ENCODE results near the gene CLEC4G.

The CLEC4G gene

GRCh38 chr19:7739801-7740681, 8.1 kb upstream of the CLEC4G start:
- H3K36me3 ChIP-seq (ENCODE audit: control insufficient read depth, low read length) = no peaks in the 10 kb centered on the region
- H3K9me3 ChIP-seq (ENCODE audit: control insufficient read depth, insufficient read depth, low read length) = no peaks in the 10 kb centered on the region
- TF ChIP-seq, protein P1, sequence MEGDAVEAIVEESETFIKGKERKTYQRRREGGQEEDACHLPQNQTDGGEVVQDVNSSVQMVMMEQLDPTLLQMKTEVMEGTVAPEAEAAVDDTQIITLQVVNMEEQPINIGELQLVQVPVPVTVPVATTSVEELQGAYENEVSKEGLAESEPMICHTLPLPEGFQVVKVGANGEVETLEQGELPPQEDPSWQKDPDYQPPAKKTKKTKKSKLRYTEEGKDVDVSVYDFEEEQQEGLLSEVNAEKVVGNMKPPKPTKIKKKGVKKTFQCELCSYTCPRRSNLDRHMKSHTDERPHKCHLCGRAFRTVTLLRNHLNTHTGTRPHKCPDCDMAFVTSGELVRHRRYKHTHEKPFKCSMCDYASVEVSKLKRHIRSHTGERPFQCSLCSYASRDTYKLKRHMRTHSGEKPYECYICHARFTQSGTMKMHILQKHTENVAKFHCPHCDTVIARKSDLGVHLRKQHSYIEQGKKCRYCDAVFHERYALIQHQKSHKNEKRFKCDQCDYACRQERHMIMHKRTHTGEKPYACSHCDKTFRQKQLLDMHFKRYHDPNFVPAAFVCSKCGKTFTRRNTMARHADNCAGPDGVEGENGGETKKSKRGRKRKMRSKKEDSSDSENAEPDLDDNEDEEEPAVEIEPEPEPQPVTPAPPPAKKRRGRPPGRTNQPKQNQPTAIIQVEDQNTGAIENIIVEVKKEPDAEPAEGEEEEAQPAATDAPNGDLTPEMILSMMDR (IDR thresholded peaks at IDR 0.05; ENCODE audit: low read depth, low read length, poor library complexity, severe bottlenecking) = no peak
- TF ChIP-seq EZH2phosphoT487 (IDR thresholded peaks at IDR 0.05; ENCODE audit: borderline replicate concordance, low read length) = no peak
- H3F3A ChIP-seq (ENCODE audit: control insufficient read depth, insufficient read depth) = no peaks in the 10 kb centered on the region
- H4K20me1 ChIP-seq (ENCODE audit: control insufficient read depth, insufficient read depth, low read depth, low read length) = no peaks in the 10 kb centered on the region
- no peak overlapping the region for H3K4me2 ChIP-seq (ENCODE audit: low read length)
- H3K27ac ChIP-seq (ENCODE audit: low read depth, low read length) = no peak overlapping the region
- H3K27me3 ChIP-seq (ENCODE audit: control insufficient read depth, low read length) = peaks cover 18% of the 10 kb centered on the region
- H3K9me2 ChIP-seq (replicated peaks; ENCODE audit: control insufficient read depth, low read length) = no peaks in the 10 kb centered on the region
- no peaks in the 10 kb centered on the region for H3K4me1 ChIP-seq (ENCODE audit: control insufficient read depth, low read length)
- H3K4me3 ChIP-seq (ENCODE audit: low read length) = no peak overlapping the region
- H3K79me2 ChIP-seq (ENCODE audit: control insufficient read depth, low read length) = no peaks in the 10 kb centered on the region

GRCh38 chr19:7739211-7739755, 7.4 kb upstream of the CLEC4G start:
- Histone ChIP-seq H3F3A (ENCODE audit: control insufficient read depth, insufficient read depth) (no peaks in the 10 kb centered on the region), H3K9me3 (ENCODE audit: control insufficient read depth, insufficient read depth, low read length) (no peaks in the 10 kb centered on the region), H3K4me2 (ENCODE audit: low read length) (no peak overlapping the region), H3K4me3 (ENCODE audit: low read length) (no peak overlapping the region), H3K9me2 (replicated peaks; ENCODE audit: control insufficient read depth, low read length) (no peaks in the 10 kb centered on the region), H3K36me3 (ENCODE audit: control insufficient read depth, low read length) (no peaks in the 10 kb centered on the region), H3K4me1 (ENCODE audit: control insufficient read depth, low read length) (no peaks in the 10 kb centered on the region), H4K20me1 (ENCODE audit: control insufficient read depth, insufficient read depth, low read depth, low read length) (no peaks in the 10 kb centered on the region), H3K27me3 (ENCODE audit: control insufficient read depth, low read length) (peaks cover 14% of the 10 kb centered on the region), H3K79me2 (ENCODE audit: control insufficient read depth, low read length) (no peaks in the 10 kb centered on the region), H3K27ac (ENCODE audit: low read depth, low read length) (no peak overlapping the region)
- no peak for TF ChIP-seq EZH2phosphoT487 (IDR thresholded peaks at IDR 0.05; ENCODE audit: borderline replicate concordance, low read length)
- TF ChIP-seq, protein P1 (IDR thresholded peaks at IDR 0.05; ENCODE audit: low read depth, low read length, poor library complexity, severe bottlenecking) = no peak

GRCh38 chr19:7738023-7738422, 6.1 kb upstream of the CLEC4G start:
- peaks cover 7% of the 10 kb centered on the region for H3K27me3 ChIP-seq (ENCODE audit: control insufficient read depth, low read length)
- no peaks in the 10 kb centered on the region for H3K79me2 ChIP-seq (ENCODE audit: control insufficient read depth, low read length)
- H3K27ac ChIP-seq (ENCODE audit: low read depth, low read length) = no peak overlapping the region
- no peak overlapping the region for H3K4me2 ChIP-seq (ENCODE audit: low read length)
- no peaks in the 10 kb centered on the region for H3K4me1 ChIP-seq (ENCODE audit: control insufficient read depth, low read length)
- H3K9me3 ChIP-seq (ENCODE audit: control insufficient read depth, insufficient read depth, low read length) = no peaks in the 10 kb centered on the region
- H4K20me1 ChIP-seq (ENCODE audit: control insufficient read depth, insufficient read depth, low read depth, low read length) = no peaks in the 10 kb centered on the region
- H3K9me2 ChIP-seq (replicated peaks; ENCODE audit: control insufficient read depth, low read length) = no peaks in the 10 kb centered on the region
- TF ChIP-seq, protein P1 (IDR thresholded peaks at IDR 0.05; ENCODE audit: low read depth, low read length, poor library complexity, severe bottlenecking) = no peak
- no peak for TF ChIP-seq EZH2phosphoT487 (IDR thresholded peaks at IDR 0.05; ENCODE audit: borderline replicate concordance, low read length)
- H3K4me3 ChIP-seq (ENCODE audit: low read length) = no peak overlapping the region
- H3F3A ChIP-seq (ENCODE audit: control insufficient read depth, insufficient read depth) = no peaks in the 10 kb centered on the region
- H3K36me3 ChIP-seq (ENCODE audit: control insufficient read depth, low read length) = no peaks in the 10 kb centered on the region
